WTC11 (cell line): ENCODE measurements around the gene LYRM9. TPM values are rescaled to one million over a fixed set of nuclear protein-coding genes. Genes with fewer than 3 reads are reported as not detected.

Experiments
- ATAC-seq: fragments of 200-7000 bp; cut with Tn5 transposase; 2 replicates; pipeline ENCODE4 v1.10.0; 2021; ENCODE audit warnings: mild to moderate bottlenecking, moderate library complexity
- CTCF ChIA-PET: fragments of 300-600 bp; sonication (Branson Sonifier 250); formaldehyde crosslinking; loops from one replicate; lab custom pipeline; 2021; ENCODE audit warnings: antibody characterized with exemption; lab: Charles Lee
- POLR2A ChIA-PET: fragments of 350-600 bp; sonication (Branson Sonifier 250); formaldehyde crosslinking; loops from one replicate; lab custom pipeline; 2021; ENCODE audit warnings: antibody characterized with exemption; lab: Charles Lee
- DNase-seq: peaks from one replicate; pipeline ENCODE4 v3.0.0; 2021; ENCODE audit warnings: low spot score
- H3K27ac Mint-ChIP-seq: 2 replicates; pipeline ENCODE4 v1.8.0; 2021; ENCODE audit warnings: mixed read lengths
- H3K27me3 Mint-ChIP-seq: 2 replicates; pipeline ENCODE4 v1.8.0; 2021; ENCODE audit warnings: low read depth, mild to moderate bottlenecking, moderate library complexity, mixed read lengths
- H3K36me3 Mint-ChIP-seq: 2 replicates; pipeline ENCODE4 v1.8.0; 2021; ENCODE audit warnings: mixed read lengths
- H3K4me1 Mint-ChIP-seq: 2 replicates; pipeline ENCODE4 v1.8.0; 2022; ENCODE audit warnings: mixed read lengths
- H3K4me3 Mint-ChIP-seq: 2 replicates; pipeline ENCODE4 v1.8.0; 2021; ENCODE audit warnings: mild to moderate bottlenecking, moderate library complexity, mixed read lengths
- H3K9me3 Mint-ChIP-seq: 2 replicates; pipeline ENCODE4 v1.8.0; 2021; ENCODE audit warnings: mixed read lengths
- E2F1 ChIP-seq: sonication (generic); formaldehyde crosslinking; IDR thresholded peaks from 2 replicates; pipeline ENCODE4 v1.8.0; 2022; ENCODE audit warnings: mild to moderate bottlenecking, missing genetic modification reagents
- GABPB1 ChIP-seq: sonication (generic); formaldehyde crosslinking; IDR thresholded peaks from 2 replicates; pipeline ENCODE4 v1.8.1; 2023; ENCODE audit warnings: mild to moderate bottlenecking, missing genetic modification reagents
- JUN ChIP-seq: sonication (generic); formaldehyde crosslinking; IDR thresholded peaks from 2 replicates; pipeline ENCODE4 v1.8.0; 2023; ENCODE audit warnings: mild to moderate bottlenecking, missing genetic modification reagents
- KAT7 ChIP-seq: sonication (generic); formaldehyde crosslinking; IDR thresholded peaks from 2 replicates; pipeline ENCODE4 v1.8.1; 2023; ENCODE audit warnings: missing genetic modification reagents, mild to moderate bottlenecking, borderline replicate concordance
- MAX ChIP-seq: sonication (generic); formaldehyde crosslinking; IDR thresholded peaks from 2 replicates; pipeline ENCODE4 v1.8.0; 2022; ENCODE audit warnings: mild to moderate bottlenecking, missing genetic modification reagents
- MXD4 ChIP-seq: fragments of 250-450 bp; sonication (Bioruptor Pico); IDR thresholded peaks from 2 replicates; pipeline ENCODE4 v1.8.0; 2021; ENCODE audit warnings: mild to moderate bottlenecking, moderate library complexity, borderline replicate concordance
- NR2C2 ChIP-seq: sonication (generic); formaldehyde crosslinking; IDR thresholded peaks from 2 replicates; pipeline ENCODE4 v1.8.0; 2022; ENCODE audit warnings: mild to moderate bottlenecking, missing genetic modification reagents
- NR3C1 ChIP-seq: sonication (generic); formaldehyde crosslinking; conservative IDR thresholded peaks from 2 replicates; pipeline ENCODE4 v1.8.1; 2023; ENCODE audit warnings: low read depth, mild to moderate bottlenecking, missing genetic modification reagents
- RELA ChIP-seq: sonication (generic); formaldehyde crosslinking; IDR thresholded peaks from 2 replicates; pipeline ENCODE4 v1.8.1; 2022; ENCODE audit warnings: missing genetic modification reagents, mild to moderate bottlenecking, borderline replicate concordance
- SMAD3 ChIP-seq: sonication (generic); formaldehyde crosslinking; IDR thresholded peaks from 2 replicates; pipeline ENCODE4 v1.8.0; 2022; ENCODE audit warnings: missing genetic modification reagents, mild to moderate bottlenecking, borderline replicate concordance
- ZNF138 ChIP-seq: sonication (generic); formaldehyde crosslinking; conservative IDR thresholded peaks from 2 replicates; pipeline ENCODE4 v1.8.1; 2022; ENCODE audit warnings: mild to moderate bottlenecking, moderate library complexity, missing genetic modification reagents
- ZNF232 ChIP-seq: sonication (generic); formaldehyde crosslinking; IDR thresholded peaks from 2 replicates; pipeline ENCODE4 v1.8.0; 2022; ENCODE audit warnings: mild to moderate bottlenecking, missing genetic modification reagents
- ZNF263 ChIP-seq: sonication (generic); formaldehyde crosslinking; IDR thresholded peaks from 2 replicates; pipeline ENCODE4 v1.8.1; 2022; ENCODE audit warnings: low read depth, mild to moderate bottlenecking, moderate library complexity, missing genetic modification reagents
- ZNF317 ChIP-seq: sonication (generic); formaldehyde crosslinking; IDR thresholded peaks from 2 replicates; pipeline ENCODE4 v1.8.1; 2023; ENCODE audit warnings: low read depth, mild to moderate bottlenecking, moderate library complexity, missing genetic modification reagents, borderline replicate concordance
- ZNF423 ChIP-seq: fragments of 250-450 bp; sonication (Bioruptor Pico); IDR thresholded peaks from 2 replicates; pipeline ENCODE4 v2.1.2; 2022; ENCODE audit warnings: mild to moderate bottlenecking, moderate library complexity
- ZNF425 ChIP-seq: fragments of 250-450 bp; sonication (Bioruptor Pico); conservative IDR thresholded peaks from 2 replicates; pipeline ENCODE4 v1.9.0; 2021; ENCODE audit warnings: mild to moderate bottlenecking
- total RNA-seq: library from RNA; stranded (reverse); gene quantifications from 3 replicates; pipeline ENCODE4 v1.2.3, GENCODE V29; 2021
- TF ChIP-seq, protein P1 (sequence below): sonication (generic); formaldehyde crosslinking; IDR thresholded peaks from 2 replicates; pipeline ENCODE4 v1.8.1; 2023; ENCODE audit warnings: mild to moderate bottlenecking, missing genetic modification reagents
- TF ChIP-seq, protein P2 (sequence below): sonication (generic); formaldehyde crosslinking; IDR thresholded peaks from 2 replicates; pipeline ENCODE4 v1.8.0; 2023; ENCODE audit warnings: missing genetic modification reagents
- TF ChIP-seq, protein P3 (sequence below): sonication (generic); formaldehyde crosslinking; IDR thresholded peaks from 2 replicates; pipeline ENCODE4 v1.8.1; 2022; ENCODE audit warnings: missing genetic modification reagents, borderline replicate concordance
- TF ChIP-seq, protein P4 (sequence below): sonication (generic); formaldehyde crosslinking; IDR thresholded peaks from 2 replicates; pipeline ENCODE4 v1.8.0; 2022; ENCODE audit warnings: mild to moderate bottlenecking, missing genetic modification reagents
- TF ChIP-seq, protein P5 (sequence below): sonication (generic); formaldehyde crosslinking; IDR thresholded peaks from 2 replicates; pipeline ENCODE4 v1.8.1; 2022; ENCODE audit warnings: mild to moderate bottlenecking, missing genetic modification reagents, moderate library complexity, borderline replicate concordance
- TF ChIP-seq, protein P6 (sequence below): sonication (generic); formaldehyde crosslinking; IDR thresholded peaks from 2 replicates; pipeline ENCODE4 v1.8.1; 2022; ENCODE audit warnings: low read depth, missing genetic modification reagents, borderline replicate concordance

The LYRM9 gene
- total RNA-seq, 1 experiment from 2014 or later, result 3.6 TPM

DNA sequence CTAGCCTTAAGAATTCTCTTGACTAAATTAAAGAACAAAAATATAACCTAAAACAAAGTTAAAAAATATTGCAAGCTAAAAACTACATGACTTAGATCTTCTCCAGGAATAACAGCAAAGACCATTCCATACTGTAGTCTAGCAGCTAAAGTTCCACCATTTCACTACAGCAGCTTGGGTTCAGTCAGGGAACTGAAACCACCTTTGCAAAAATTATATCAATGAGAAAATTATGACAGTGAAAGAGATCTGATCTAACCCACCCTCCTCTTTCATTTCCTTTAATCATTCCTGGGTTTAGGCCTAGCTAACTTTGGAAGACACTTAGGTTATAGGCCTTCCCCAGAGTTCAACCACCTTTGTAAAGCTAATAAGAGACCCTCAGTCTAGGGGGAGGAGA lies 56.5 kb downstream of the LYRM9 start (continued):
- TF ChIP-seq, protein P1, sequence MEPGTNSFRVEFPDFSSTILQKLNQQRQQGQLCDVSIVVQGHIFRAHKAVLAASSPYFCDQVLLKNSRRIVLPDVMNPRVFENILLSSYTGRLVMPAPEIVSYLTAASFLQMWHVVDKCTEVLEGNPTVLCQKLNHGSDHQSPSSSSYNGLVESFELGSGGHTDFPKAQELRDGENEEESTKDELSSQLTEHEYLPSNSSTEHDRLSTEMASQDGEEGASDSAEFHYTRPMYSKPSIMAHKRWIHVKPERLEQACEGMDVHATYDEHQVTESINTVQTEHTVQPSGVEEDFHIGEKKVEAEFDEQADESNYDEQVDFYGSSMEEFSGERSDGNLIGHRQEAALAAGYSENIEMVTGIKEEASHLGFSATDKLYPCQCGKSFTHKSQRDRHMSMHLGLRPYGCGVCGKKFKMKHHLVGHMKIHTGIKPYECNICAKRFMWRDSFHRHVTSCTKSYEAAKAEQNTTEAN (CRISPR knock-in tag), result no peak
- no peak for TF ChIP-seq NR3C1 (CRISPR knock-in tag)
- TF ChIP-seq RELA (CRISPR knock-in tag), result no peak
- no peak for TF ChIP-seq GABPB1 (CRISPR knock-in tag)
- no peak for TF ChIP-seq MXD4
- TF ChIP-seq, protein P2, sequence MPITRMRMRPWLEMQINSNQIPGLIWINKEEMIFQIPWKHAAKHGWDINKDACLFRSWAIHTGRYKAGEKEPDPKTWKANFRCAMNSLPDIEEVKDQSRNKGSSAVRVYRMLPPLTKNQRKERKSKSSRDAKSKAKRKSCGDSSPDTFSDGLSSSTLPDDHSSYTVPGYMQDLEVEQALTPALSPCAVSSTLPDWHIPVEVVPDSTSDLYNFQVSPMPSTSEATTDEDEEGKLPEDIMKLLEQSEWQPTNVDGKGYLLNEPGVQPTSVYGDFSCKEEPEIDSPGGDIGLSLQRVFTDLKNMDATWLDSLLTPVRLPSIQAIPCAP, result no peak
- TF ChIP-seq JUN (CRISPR knock-in tag), result no peak
- TF ChIP-seq, protein P3, sequence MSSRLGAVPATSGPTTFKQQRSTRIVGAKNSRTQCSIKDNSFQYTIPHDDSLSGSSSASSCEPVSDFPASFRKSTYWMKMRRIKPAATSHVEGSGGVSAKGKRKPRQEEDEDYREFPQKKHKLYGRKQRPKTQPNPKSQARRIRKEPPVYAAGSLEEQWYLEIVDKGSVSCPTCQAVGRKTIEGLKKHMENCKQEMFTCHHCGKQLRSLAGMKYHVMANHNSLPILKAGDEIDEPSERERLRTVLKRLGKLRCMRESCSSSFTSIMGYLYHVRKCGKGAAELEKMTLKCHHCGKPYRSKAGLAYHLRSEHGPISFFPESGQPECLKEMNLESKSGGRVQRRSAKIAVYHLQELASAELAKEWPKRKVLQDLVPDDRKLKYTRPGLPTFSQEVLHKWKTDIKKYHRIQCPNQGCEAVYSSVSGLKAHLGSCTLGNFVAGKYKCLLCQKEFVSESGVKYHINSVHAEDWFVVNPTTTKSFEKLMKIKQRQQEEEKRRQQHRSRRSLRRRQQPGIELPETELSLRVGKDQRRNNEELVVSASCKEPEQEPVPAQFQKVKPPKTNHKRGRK (CRISPR knock-in tag), result no peak
- TF ChIP-seq ZNF138 (CRISPR knock-in tag), result no peak
- TF ChIP-seq, protein P4, sequence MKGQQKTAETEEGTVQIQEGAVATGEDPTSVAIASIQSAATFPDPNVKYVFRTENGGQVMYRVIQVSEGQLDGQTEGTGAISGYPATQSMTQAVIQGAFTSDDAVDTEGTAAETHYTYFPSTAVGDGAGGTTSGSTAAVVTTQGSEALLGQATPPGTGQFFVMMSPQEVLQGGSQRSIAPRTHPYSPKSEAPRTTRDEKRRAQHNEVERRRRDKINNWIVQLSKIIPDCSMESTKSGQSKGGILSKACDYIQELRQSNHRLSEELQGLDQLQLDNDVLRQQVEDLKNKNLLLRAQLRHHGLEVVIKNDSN, result no peak
- no peak for TF ChIP-seq ZNF423
- no peak for TF ChIP-seq ZNF317
- TF ChIP-seq KAT7 (CRISPR knock-in tag), result no peak
- no peak for TF ChIP-seq ZNF263

DNA sequence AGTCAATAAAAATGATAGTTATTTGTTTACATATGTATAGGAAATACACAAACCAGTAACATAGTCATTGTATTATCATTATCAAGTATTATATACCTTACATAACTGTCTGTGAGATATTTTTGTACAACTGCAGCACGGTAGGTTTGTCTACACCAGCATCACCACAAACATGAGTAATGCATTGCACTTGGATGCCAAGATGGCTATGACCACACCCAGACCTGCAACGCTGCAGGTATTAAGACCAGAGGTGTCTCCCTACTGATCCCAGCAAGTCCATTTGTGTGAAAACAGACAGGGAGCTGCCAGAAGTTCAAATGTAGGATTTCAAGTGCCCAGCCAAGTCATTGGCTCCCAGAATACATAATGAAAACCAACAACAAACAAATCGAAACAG lies 58.6 kb downstream of the LYRM9 start:
- CTCF ChIA-PET, result no interaction called here
- ATAC-seq (no peak), DNase-seq (no peak)
- no peaks in the 10 kb centered on the region; the same call in 1 of the 2 replicates for H3K27me3 Mint-ChIP-seq
- POLR2A ChIA-PET, result no interaction called here
- no peak overlapping the region for H3K4me3 Mint-ChIP-seq
- TF ChIP-seq E2F1 (CRISPR knock-in tag) (no peak), NR2C2 (CRISPR knock-in tag) (no peak), ZNF425 (CRISPR knock-in tag) (no peak), MAX (CRISPR knock-in tag) (no peak), ZNF232 (CRISPR knock-in tag) (no peak), SMAD3 (CRISPR knock-in tag) (no peak), MXD4 (no peak)
- TF ChIP-seq, protein P5, sequence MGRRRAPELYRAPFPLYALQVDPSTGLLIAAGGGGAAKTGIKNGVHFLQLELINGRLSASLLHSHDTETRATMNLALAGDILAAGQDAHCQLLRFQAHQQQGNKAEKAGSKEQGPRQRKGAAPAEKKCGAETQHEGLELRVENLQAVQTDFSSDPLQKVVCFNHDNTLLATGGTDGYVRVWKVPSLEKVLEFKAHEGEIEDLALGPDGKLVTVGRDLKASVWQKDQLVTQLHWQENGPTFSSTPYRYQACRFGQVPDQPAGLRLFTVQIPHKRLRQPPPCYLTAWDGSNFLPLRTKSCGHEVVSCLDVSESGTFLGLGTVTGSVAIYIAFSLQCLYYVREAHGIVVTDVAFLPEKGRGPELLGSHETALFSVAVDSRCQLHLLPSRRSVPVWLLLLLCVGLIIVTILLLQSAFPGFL (CRISPR knock-in tag), result no peak
- TF ChIP-seq, protein P6, sequence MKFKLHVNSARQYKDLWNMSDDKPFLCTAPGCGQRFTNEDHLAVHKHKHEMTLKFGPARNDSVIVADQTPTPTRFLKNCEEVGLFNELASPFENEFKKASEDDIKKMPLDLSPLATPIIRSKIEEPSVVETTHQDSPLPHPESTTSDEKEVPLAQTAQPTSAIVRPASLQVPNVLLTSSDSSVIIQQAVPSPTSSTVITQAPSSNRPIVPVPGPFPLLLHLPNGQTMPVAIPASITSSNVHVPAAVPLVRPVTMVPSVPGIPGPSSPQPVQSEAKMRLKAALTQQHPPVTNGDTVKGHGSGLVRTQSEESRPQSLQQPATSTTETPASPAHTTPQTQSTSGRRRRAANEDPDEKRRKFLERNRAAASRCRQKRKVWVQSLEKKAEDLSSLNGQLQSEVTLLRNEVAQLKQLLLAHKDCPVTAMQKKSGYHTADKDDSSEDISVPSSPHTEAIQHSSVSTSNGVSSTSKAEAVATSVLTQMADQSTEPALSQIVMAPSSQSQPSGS (CRISPR knock-in tag), result no peak
- TF ChIP-seq, protein P2, result no peak
- no peak overlapping the region for H3K27ac Mint-ChIP-seq
- H3K9me3 Mint-ChIP-seq, result peaks cover 9% of the 10 kb centered on the region
- peaks cover 1% of the 10 kb centered on the region for H3K4me1 Mint-ChIP-seq
- H3K36me3 Mint-ChIP-seq, result peaks cover 9% of the 10 kb centered on the region
